GM19468 (cell line): Measurements from ENCODE around the gene OGFOD3.

Source experiments
- ATAC-seq: cut with Tn5 transposase; IDR thresholded peaks from one replicate; pipeline ENCODE4 v1.9.1; 2021; ENCODE audit warnings: mild to moderate bottlenecking, moderate library complexity, moderate number of reproducible peaks; ENCODE audit not compliant: unreplicated experiment; ENCODE audit errors: extremely low read depth

Gene OGFOD3

GRCh38 chr17:82410014-82410716 is 8.2 kb downstream of the OGFOD3 start:
- ATAC-seq = no peak

GRCh38 chr17:82408938-82409318 is 9.5 kb downstream of the OGFOD3 start:
- ATAC-seq = no peak

- no peak for ATAC-seq
Observed at GRCh38 chr17:82408288-82408937, 10.0 kb downstream of the OGFOD3 start.

- ATAC-seq = no peak
Observed at GRCh38 chr17:82407255-82407654, 11.1 kb downstream of the OGFOD3 start.

- ATAC-seq = no peak
Observed at GRCh38 chr17:82406131-82406671, 12.2 kb downstream of the OGFOD3 start.

GRCh38 chr17:82405051-82405450 is 13.3 kb downstream of the OGFOD3 start:
- ATAC-seq = no peak

- no peak for ATAC-seq
Observed at GRCh38 chr17:82403662-82404660, 14.4 kb downstream of the OGFOD3 start.

- peak; percentile 30 for ATAC-seq
Observed at GRCh38 chr17:82402865-82403264, 15.5 kb downstream of the OGFOD3 start.

- no peak for ATAC-seq
Observed at GRCh38 chr17:82400830-82401229, 17.6 kb downstream of the OGFOD3 start.

- no peak for ATAC-seq
Observed at GRCh38 chr17:82400206-82400605, 18.2 kb downstream of the OGFOD3 start.

GRCh38 chr17:82399601-82400101 is 18.7 kb downstream of the OGFOD3 start:
- ATAC-seq = no peak

- no peak for ATAC-seq
Observed at GRCh38 chr17:82399041-82399441, 19.3 kb downstream of the OGFOD3 start.

- ATAC-seq = no peak
Observed at GRCh38 chr17:82397449-82398335, 20.7 kb downstream of the OGFOD3 start.

GRCh38 chr17:82396601-82397435 is 21.6 kb downstream of the OGFOD3 start:
- ATAC-seq = no peak

- no peak for ATAC-seq
Observed at GRCh38 chr17:82394278-82394677, 24.1 kb downstream of the OGFOD3 start.

GRCh38 chr17:82392941-82393340 is 25.4 kb downstream of the OGFOD3 start:
- no peak for ATAC-seq

- no peak for ATAC-seq
Observed at GRCh38 chr17:82392209-82392920, 26.0 kb downstream of the OGFOD3 start.
